ENCODE measurements around the gene RABGAP1L.
"Not testable (repeated sequence)": the region's sequence is repeated elsewhere in the genome, so short reads cannot be mapped to it uniquely, and the experiment has no call there.

The RABGAP1L gene

DNA sequence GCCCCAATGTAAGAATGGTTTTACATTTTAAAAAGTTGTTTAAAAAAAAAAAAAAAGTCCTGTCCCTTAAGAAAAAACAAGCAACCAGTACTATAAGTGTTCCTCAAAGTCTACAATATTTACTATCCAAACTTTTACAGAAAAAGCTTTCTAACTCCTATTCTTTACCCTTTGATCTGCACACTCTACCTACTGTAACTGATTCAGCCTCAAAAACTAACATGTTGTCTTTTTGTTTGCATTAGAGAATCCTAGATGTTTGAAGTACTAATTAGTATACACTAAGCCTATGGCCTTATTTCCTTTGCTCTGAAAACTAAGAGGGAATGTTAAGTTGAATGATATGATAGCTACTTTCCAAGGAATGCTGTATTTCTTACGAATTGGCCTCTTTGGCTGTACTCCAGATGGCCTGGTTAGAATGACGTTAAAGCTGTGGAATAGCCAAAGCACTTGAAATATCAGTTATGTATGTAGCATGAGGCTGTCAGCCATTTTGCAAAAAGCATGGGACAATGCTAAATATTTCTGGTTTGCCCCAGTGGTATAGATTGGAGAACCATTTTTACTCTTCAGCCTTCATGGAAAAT is 523.2 kb downstream of the RABGAP1L start:
- DNase-seq: no peak

DNA sequence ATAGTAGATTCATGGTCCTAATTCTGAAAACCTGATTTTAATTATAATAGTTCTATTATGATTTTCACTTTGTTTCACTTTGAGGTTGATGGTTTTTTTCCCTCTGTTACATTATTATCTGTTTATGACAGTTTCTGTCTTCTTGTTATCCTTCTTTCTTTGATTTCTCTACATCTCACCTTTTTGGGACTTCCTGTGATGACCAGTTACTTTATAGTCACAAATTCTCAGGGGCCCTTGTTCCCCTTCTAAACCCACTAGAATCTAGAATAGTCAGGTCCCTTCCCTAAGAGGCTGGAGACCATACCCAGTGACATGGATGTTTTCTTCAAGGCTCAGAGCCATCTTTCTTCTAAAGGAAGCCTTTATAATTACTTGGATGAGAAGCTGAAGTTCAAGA is 526.9 kb downstream of the RABGAP1L start:
- DNase-seq: no peak

DNA sequence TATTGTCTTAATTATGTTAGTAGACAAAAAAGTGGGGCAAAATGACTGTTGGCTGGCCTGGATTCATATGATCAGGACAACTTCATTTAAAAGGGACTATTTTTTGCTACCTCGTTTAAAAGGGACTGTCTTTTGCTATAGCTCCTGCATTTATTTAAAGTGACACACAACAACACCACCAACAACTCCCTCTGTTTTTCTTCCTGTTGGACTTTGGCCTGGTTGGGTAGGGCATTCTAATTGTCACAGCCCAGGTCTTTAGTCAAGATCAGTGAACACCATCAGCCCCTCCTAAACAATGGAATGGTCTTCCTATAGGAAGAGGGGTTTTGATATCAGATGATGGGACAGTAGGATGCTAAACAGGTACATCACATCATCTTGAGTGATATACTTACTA is 530.2 kb downstream of the RABGAP1L start:
- no peak for DNase-seq

DNA sequence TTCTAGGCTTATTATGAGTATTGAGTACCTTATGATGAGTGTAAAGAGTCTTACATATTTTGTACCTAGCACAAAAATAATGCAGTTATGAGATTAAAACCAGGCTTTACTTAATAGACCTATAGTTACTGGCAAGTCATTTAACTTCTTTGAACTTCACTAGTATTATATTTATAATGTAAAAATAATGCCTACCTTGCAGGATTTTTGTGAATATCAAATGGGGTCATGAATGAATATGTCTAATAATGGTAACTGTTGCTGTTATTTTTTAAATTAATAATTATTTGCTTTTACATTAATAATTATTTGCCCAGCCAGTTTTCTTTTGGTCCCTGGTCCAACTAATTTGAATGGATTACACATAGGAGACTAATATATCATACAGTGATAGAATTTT is 530.9 kb downstream of the RABGAP1L start:
- DNase-seq: no peak

DNA sequence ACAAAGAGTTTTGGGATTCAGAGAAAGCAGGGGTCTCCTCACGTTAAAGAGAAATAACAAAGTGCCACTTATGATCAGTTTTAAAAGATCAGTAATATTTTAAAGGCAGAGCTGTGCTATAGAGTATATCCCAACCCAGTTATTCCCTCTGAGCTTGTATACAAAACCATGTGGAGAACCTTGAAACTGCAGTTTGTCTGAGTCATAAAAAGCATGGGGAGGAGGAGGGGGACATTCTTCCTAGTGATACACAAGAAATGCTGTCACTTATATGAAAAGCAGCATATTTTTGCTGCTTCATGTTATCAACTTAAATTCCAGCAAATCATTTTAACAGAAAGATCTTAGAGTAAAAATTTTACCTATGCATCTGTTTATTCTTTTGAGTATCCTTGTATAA is 533.0 kb downstream of the RABGAP1L start:
- DNase-seq: no peak

DNA sequence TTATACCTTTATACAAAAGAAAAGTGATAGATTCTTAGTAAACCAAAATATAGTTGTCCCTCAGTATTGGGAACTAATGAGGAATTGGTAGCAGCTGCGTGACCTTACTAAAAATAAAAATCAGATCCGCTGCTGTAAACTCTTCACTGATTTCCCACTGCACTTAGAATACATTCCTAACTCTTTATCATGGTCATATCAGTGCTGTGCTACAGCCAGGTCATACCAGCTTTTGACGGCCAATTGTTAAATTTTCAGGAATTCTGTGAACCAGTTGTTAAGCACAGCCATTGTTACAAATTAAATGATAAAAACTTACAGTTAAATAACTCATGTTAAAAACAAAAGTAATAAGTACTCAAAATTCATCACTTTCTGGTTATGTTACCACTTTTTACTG is 533.8 kb downstream of the RABGAP1L start:
- no peak for DNase-seq

DNA sequence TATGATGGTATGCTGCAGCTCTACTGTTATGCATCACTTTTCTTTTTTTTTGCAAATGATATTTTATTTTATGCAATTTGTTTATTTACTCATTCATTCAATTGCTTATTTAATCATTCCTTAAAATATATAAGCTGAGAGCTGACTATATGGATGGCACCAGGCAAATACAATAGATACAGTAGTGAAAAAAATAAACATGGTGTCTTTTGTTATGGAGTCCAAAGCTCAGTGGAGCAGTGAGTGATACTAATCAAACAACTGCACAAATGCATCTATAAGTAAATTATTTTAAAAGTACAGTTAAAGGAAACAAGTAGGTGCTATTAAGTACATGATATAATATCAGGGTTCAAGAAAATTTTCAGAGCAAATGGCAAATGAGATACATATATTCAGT is 534.2 kb downstream of the RABGAP1L start:
- DNase-seq: not testable (repeated sequence)

DNA sequence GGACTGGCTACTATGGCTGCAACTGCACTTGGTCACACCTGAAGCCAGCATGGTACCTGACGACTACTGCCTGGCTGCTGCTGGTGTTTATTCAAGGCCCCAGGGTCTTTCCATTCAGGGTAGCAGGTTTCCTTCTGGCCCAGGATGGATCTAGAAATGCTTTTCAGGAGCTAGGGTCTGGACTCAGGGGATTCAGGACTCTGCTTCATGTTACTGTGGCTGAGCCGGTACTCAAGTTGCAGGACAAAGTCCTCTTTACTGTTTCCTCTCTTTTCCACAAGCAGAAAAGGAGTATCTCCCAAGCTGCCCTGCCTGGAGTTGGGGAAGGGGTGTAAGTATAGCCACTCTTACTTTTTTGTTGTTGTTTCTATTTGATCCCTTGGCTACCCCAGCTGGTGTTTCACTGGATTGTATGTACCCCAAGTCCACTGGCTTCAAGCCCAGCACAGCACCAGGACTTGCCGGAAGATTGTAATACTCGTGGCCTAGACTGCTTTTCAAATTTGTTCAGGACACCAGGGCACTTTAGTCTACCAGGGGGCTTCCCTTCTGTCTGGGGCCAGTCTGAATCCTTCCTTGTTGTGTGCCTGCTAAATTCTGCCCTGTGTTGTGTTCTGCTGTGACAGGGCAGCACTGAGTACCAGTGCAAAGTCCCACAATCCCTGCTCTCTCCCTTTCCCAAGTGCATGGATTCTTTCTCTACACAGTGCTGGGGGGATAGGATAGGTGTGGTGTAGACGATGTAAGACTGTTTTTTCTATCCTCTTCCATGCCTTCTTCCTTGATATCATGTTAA is 536.9 kb downstream of the RABGAP1L start:
- no peak for DNase-seq

DNA sequence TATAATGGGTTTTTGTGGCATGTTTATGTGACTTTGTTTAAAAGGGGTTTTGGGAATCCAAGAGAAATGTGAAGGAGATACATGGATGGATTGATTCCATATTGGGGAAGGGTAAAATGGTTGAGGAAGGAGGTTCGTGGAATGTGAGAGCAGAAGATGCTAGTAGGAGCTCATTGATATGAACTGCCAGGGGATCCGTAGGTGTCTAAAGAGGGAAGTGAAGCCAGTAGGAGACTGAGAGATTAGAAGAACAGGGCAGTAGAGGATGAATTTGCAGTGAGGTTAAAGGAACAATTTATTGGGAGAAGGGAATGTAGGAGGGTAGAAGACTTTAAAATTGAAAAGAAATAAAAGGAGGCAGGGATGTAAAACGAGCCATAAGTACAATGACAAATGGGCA is 541.0 kb downstream of the RABGAP1L start:
- no peak for DNase-seq

DNA sequence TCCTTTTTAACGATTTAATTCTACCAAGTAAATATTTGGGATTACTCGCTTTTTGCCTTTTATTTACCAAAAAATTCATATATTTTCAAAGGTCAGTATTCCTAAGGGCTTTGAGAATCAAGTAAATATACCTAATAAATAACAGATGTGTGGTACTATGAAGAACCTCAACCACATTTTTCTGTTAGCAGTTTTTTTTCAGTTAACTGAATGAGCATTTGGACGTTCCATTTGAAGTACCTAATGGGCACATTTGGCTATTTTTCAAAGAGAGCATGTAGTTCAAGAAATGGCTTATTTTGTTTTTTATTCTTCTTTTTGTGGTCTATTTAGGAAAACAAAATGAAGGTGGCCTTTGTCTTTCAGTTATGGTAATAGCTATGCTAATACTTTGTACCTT is 541.5 kb downstream of the RABGAP1L start:
- no peak for DNase-seq

DNA sequence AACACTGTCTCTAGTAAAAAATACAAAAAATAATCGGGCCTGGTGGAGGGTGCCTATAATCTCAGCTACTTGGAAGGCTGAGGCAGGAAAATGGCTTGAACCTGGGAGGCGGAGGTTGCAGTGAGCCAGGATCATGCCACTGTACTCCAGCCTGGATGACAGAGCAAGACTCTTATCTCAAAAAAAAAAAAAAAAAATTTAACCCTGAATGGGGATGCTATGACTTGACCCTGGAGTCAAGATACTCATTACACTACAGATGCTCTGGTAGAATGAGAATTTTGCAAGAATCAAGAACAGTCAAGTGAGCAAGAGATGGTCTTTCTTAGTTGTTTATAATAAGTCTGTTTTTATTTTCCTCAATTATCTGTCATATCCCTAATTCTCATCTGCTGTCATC is 542.2 kb downstream of the RABGAP1L start:
- DNase-seq: no peak

DNA sequence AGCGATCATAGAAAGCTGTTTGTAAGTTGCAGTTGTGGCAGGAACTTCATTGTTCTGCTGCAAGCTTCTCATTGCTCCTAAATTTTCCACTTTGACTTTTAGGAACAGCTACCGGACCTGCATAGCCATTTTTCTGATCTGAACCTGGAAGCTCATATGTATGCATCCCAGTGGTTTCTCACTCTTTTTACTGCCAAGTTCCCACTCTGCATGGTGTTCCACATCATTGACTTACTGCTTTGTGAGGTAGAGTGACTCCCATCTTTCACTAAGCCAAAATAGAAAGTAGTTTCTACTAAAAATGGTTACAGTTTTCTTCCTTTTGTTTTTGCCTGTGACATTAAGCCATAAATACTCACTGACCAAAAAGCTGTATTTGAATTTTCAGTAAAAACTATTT is 542.7 kb downstream of the RABGAP1L start:
- DNase-seq: no peak

DNA sequence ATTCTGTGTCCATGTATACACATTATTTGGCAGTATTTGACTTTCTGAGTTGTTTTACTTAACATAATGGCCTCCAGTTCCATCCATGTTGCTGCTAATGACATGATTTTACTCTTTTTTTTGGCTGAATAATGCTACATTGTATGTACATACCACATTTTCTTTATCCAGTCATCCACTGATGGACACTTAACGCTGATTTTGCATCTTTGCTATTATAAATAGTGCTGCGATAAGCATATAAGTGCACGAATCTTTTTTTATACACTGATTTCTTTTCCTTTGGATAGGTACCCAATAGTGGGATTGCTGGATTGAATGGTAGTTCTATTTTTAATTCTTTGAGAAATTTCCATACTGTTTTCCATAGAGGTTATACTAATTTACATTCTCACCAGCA is 544.0 kb downstream of the RABGAP1L start:
- DNase-seq: no peak

DNA sequence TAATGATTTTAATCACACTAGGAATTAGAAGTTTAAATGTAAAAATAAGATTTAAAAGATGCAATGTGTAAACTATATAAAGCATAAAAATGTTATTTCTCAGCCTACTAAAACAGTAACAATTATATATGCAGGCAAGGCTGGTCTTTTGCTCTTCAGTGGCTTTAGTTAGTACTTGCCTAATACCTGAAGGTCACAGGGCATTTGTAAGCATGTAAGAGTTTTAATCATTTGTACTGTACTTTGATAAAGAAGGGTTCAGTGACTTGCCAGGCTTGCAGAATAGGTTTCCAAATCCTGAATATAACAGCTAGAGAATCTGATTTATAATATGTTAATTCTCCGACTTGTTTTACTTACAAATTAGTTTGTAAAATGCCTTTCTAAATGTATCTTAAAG is 545.0 kb downstream of the RABGAP1L start:
- DNase-seq: no peak

DNA sequence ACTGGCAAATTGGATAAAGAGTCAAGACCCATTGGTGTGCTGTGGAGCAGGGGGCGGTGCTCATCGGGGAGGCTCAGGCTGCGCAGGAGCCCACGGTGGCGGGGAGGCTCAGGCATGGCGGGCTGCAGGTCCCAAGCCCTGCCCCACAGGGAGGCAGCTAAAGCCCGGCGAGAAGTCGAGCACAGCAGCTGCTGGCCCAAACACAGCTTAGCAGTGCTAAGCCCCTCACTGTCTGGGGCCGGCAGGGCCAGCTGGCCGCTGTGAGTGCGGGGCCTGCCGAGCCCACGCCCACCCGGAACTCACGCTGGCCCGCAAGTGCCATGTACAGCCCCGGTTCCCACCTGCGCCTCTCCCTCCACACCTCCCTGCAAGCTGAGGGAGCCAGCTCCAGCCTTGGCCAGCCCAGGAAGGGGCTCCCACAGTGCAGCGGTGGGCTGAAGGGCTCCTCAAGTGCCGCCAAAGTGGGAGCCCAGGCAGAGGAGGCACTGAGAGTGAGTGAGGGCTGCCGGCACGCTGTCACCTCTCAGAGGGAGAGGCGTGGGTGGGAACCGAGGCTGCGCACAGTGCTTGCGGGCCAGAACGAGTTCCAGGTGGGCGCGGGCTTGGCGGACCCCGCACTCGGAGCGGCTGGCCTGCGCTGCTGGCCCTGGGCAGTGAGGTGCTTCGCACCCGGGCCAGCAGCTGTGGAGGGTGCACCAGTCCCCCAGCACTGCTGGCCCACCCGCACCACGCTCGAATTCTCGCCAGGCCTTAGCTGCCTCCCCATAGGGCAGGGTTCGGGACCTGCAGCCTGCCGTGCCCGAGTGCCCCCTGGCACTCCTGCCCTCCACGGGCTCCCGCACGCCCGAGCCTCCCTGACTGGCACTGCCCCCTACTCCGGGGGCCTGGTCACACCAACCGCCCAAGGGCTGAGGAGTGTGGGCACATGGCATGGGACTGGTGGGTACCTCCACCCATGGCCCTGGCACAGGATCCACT is 551.8 kb downstream of the RABGAP1L start:
- no peak for DNase-seq

DNA sequence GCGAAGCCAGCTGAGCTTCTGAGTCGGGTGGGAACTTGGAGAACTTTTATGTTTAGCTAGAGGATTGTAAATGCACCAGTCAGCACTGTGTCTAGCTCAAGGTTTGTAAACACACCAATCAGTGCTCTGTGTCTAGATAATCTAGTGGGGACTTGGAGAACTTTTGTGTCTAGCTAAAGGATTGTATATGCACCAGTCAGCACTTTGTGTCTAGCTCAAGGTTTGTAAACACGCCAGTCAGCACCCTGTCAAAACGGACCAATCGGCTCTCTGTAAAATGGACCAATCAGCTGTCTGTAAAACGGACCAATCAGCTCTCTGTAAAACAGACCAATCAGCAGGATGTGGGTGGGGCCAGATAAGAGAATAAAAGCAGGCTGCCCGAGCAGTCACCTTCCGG is 552.5 kb downstream of the RABGAP1L start:
- DNase-seq: not testable (repeated sequence)

DNA sequence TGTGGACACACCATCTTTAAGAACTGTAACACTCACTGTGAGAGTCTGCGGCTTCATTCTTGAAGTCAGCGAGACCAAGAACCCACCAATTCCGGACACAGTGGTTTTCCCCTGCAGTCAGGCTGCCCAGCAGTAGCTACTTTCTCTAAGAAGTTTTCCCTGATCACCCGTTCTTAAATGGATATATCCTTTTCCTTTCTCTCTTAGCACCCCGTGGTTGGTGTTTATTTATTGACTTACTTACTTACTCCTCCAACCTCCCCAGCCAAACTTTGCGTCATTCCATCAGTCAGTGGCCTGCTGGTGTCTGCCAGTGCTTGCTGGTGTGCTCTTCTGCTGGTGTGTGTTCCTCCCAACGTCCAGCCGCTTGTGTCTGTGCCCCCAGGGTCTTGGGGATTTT is 553.2 kb downstream of the RABGAP1L start:
- DNase-seq: no peak

DNA sequence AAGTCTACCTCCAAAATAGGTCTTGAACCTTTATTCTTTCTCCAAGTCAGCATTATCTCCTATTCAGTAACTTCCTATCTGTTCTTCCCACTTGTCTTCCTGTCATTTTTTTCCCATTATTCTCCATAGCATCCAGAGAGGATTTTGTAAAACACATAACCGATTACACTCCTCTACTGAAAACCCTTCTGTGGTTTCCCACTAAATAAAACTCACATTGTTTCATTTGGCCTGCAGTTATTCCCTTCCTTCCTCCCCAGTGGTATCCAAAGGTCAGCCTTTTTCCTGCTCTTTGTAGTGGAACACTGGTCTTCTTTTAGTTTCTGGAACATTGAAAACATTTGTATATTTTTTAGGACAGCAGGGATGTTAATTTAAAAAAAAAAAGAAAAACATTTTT is 554.5 kb downstream of the RABGAP1L start:
- DNase-seq: no peak

DNA sequence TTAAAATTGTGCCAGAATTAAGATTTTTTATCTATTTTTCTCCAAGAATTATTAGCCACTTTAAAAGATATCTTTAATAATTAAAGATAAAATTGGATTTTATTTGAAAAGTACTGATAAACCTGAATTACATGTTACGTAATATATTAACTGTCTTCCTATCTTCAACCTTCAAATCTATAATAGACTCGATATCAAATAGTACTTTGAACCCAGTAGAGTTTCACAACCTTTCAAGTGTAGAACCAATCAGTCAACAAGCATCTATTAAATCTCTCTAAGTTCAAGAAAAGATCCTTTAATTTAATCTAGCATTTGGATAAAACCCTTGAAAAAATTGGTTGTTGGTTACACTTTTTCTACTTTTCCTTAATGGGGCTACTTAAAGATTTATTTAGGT is 559.9 kb downstream of the RABGAP1L start:
- no peak for DNase-seq

DNA sequence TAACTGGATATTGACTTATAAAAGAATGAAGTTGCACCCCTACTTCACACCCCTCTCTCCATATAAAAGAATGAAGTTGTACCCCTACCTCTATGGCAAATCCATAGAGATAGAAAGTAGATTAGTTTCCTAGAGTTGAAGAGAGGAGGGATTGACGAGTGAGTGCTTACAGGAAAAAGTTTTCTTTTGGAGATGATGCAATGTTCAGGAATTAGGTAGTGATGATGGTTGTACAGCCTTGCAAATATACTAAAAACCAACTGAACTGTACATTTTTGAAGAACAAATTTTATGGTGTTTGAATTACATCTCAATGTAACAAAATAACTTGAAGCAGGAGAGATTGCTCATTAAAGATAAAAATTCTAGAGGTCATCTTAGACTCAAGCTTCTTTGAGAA is 561.3 kb downstream of the RABGAP1L start:
- no peak for DNase-seq

DNA sequence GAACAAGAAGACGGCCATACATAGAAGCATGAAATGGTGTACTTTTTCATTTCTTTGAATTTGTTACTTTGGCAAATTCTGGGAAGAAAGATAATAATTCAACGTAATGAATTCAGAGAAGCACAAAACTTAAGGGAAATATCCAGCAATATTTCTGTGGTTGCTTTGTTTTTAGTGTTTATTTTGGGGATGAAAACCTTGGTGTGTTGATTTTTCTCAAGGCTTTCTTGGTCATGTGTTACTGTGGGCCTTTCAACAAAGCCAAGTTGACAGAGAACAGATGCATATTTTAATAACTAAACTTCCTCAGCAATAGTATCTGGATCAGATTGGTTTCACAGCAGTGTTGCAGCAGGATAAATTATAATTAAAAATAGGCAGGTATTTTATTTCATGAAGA is 561.9 kb downstream of the RABGAP1L start:
- no peak for DNase-seq

DNA sequence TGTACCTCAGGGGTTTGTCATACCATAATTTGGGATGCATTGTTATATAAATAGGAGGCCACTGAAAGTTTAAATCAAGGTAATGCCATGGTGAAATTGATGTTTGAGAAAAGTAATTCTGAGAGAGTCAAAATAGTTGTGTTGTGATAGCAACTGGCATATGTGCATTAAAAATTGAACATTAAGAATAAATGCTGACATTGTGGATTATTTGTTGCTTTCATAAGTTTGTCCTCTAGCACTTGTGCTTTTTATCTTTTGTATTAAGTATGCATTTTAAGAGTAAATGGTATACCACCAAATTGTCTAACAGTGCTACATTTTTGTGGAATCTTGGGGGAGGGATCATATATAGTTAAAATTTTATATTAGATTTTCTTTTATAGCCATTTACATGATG is 564.5 kb downstream of the RABGAP1L start:
- DNase-seq: no peak

DNA sequence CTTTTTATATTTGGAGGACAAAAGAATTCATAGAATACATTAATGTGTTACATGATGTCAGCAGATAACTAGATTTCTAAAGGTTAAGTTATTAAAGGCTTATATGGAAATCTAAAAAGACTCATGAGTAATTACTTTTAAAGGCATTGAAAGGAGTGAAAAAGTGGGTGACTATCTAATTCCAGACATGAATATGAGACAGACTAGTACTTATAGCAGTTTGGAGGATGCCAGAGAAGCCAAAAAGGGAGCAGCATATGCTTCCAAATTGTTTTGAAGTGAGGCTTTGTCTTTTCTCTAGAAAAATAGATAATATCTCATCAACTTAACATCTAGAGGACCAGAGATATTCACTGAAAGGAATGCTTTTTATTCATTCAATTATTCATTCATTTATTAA is 564.9 kb downstream of the RABGAP1L start:
- no peak for DNase-seq
